ENCODE measurements around the gene POP4. TPM values are rescaled to one million over a fixed set of nuclear protein-coding genes. Genes with fewer than 3 reads are reported as not detected.

POP4 gene
- total and polyA plus RNA-seq, 2 donors (not counting 3 experiments of a cell fraction or from before 2014, with no cell fraction given) = 56.2 to 64.4 TPM

- H3K4me1 ChIP-seq (ENCODE audit: control insufficient read depth, extremely low read depth, insufficient read depth, low read length) = no peaks in the 10 kb centered on the region
- H2AFZ ChIP-seq (ENCODE audit: low read depth, low read length) = no peak overlapping the region
- no TSS peak for BruUV-seq (replicated peaks)
- DNase-seq (ENCODE audit: low read depth, low spot score) = no peak
- intact Hi-C loops (cut with micrococcal nuclease) = no loop called here
- H3K27me3 ChIP-seq (ENCODE audit: control insufficient read depth in 2 of 2, insufficient read depth in 2 of 2, low read length in 2 of 2) = peaks cover 0 to 3% of the 10 kb centered on the region in 2 experiments
- no peaks in the 10 kb centered on the region for H3K9me3 ChIP-seq (replicated peaks; ENCODE audit: control insufficient read depth, insufficient read depth, low read length)
- no peak overlapping the region for H3K9ac ChIP-seq (replicated peaks; ENCODE audit: extremely low read depth, insufficient read depth, low read length)
- H3K79me2 ChIP-seq (ENCODE audit: control insufficient read depth, insufficient read depth, low read length) = no peaks in the 10 kb centered on the region
- no peak for TF ChIP-seq FOS (IDR thresholded peaks at IDR 0.05; ENCODE audit: borderline replicate concordance, insufficient read depth, low read length)
- no peak for TF ChIP-seq MAX (IDR thresholded peaks at IDR 0.05; ENCODE audit: insufficient read depth, insufficient read length)
- TF ChIP-seq JUN (IDR thresholded peaks at IDR 0.05; ENCODE audit: borderline replicate concordance, insufficient read depth, insufficient read length, low read depth) = no peak
- TF ChIP-seq POLR2A (IDR thresholded peaks at IDR 0.05; ENCODE audit: low read depth, low read length) = no peak
- TF ChIP-seq POLR2AphosphoS5 (IDR thresholded peaks at IDR 0.05; ENCODE audit: insufficient read depth, low read depth, low read length) = no peak
- TF ChIP-seq GATA2 (IDR thresholded peaks at IDR 0.05; ENCODE audit: insufficient read depth, insufficient read length, low read depth, low read length) = no peak
- no peak for TF ChIP-seq EZH2 (IDR thresholded peaks at IDR 0.05; ENCODE audit: borderline replicate concordance, low read depth, low read length, severe bottlenecking)
- no peak for TF ChIP-seq MYC (IDR thresholded peaks at IDR 0.05; ENCODE audit: low read depth, low read length)
- TF ChIP-seq CTCF (IDR thresholded peaks at IDR 0.05; ENCODE audit: extremely low read depth in 1 of 2, insufficient read depth in 1 of 2, low read depth in 1 of 2, low read length in 2 of 2) = no peak
- ChIA-PET CTCF (no interaction called here), POLR2A (interaction anchor here (0.6 kb wide), 1 partner anchor 176 kb away, joined by 5 read pairs; no protein-coding TSS in a partner anchor)
- no peak overlapping the region for H3K4me3 ChIP-seq (replicated peaks in 1 of 3; ENCODE audit: insufficient read depth in 1 of 3, low read depth in 1 of 3, low read length in 3 of 3)
- no peaks in the 10 kb centered on the region for H3K9me1 ChIP-seq (replicated peaks; ENCODE audit: control insufficient read depth, extremely low read depth, insufficient read depth, low read length)
- no peaks in the 10 kb centered on the region for H4K20me1 ChIP-seq (replicated peaks; ENCODE audit: control insufficient read depth, extremely low read depth, insufficient read depth, low read length)
- no peaks in the 10 kb centered on the region for H3K36me3 ChIP-seq (ENCODE audit: control insufficient read depth in 2 of 2, extremely low read depth in 1 of 2, insufficient read depth in 2 of 2, low read length in 2 of 2)
- no peak overlapping the region for H3K27ac ChIP-seq (ENCODE audit: insufficient read depth, low read depth, low read length)
- dilution Hi-C loops (cut with MboI; ENCODE audit: extremely low pct_ligation_motif_present, low sequenced_read_pairs) = no loop called here
- no peak overlapping the region for H3K4me2 ChIP-seq (ENCODE audit: insufficient read depth, low read length)
- FAIRE-seq = no peak
These were observed 34.1 kb downstream of the POP4 start for GRCh38 chr19:29640231-29640630.
